Right renal pelvis (tissue), 4 donors: ENCODE measurements around the gene CD248. TPM values are rescaled to one million over a fixed set of nuclear protein-coding genes. Genes with fewer than 3 reads are reported as not detected.
A peak's percentile ranks its signal among the peaks of the same experiment; 100 is the strongest.
"Not testable (repeated sequence)": the region's sequence is repeated elsewhere in the genome, so short reads cannot be mapped to it uniquely, and the experiment has no call there.

Experiments
- DNase-seq, 4 donors: peaks; one replicate each; pipeline ENCODE4 v3.0.0-alpha.2; 2013; ENCODE audit warnings: low read depth in 4 of 4, low spot score in 3 of 4, missing footprints in 1 of 4
- polyA plus RNA-seq, 4 donors: library from polyadenylated mRNA; unstranded; fragments of 120-200 nt; gene quantifications; one replicate each; pipeline ENCODE4 v1.2.1, GENCODE V29; 2013; ENCODE audit not compliant: insufficient read length in 4 of 4

CD248 gene
- polyA plus RNA-seq, 4 donors = 69.0 to 80.6 (median 73.7) TPM

DNA sequence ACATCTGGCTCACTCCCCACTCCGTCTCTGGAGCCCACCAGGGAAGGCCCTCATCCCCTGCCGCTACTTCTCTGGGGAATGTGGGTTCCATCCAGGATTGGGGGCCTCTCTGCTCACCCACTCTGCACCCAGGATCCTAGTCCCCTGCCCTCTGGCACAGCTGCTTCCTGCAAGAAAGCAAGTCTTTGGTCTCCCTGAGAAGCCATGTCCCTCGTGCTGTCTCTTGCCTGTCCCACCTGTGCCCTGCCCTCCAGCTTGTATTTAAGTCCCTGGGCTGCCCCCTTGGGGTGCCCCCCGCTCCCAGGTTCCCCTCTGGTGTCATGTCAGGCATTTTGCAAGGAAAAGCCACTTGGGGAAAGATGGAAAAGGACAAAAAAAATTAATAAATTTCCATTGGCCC lies 39.8 kb downstream of the CD248 start:
- DNase-seq = not testable (repeated sequence)

- not testable (repeated sequence) for DNase-seq
Measured at GRCh38 chr11:66276619-66277018, 40.2 kb downstream of the CD248 start.

DNA sequence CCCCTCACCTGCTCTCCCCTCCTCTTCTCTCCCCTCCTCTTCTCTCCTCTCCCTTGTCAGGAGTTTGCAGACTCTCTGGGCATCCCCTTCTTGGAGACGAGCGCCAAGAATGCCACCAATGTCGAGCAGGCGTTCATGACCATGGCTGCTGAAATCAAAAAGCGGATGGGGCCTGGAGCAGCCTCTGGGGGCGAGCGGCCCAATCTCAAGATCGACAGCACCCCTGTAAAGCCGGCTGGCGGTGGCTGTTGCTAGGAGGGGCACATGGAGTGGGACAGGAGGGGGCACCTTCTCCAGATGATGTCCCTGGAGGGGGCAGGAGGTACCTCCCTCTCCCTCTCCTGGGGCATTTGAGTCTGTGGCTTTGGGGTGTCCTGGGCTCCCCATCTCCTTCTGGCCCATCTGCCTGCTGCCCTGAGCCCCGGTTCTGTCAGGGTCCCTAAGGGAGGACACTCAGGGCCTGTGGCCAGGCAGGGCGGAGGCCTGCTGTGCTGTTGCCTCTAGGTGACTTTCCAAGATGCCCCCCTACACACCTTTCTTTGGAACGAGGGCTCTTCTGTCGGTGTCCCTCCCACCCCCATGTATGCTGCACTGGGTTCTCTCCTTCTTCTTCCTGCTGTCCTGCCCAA lies 40.7 kb downstream of the CD248 start:
- DNase-seq = no peak

DNA sequence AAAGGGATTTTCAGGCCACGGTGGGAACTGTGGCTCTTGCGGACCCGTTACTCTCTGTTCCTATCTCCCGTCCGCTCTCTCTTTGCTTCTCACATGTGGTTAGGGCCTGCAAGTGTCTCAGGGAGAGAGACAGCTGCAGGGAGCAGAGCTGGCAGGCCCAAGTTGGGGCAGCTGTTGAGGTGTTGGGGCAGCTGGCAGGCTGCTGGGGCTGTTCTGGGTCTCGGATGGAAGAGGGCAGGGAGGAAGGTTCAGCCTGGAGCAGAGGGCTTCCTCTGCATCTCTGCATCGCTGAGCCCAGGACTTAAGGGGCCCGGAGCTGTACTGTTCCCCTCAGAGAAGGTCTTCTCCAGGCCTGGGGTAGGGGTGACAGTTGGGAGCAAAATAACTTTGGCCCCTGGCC lies 41.4 kb downstream of the CD248 start:
- no peak for DNase-seq

DNA sequence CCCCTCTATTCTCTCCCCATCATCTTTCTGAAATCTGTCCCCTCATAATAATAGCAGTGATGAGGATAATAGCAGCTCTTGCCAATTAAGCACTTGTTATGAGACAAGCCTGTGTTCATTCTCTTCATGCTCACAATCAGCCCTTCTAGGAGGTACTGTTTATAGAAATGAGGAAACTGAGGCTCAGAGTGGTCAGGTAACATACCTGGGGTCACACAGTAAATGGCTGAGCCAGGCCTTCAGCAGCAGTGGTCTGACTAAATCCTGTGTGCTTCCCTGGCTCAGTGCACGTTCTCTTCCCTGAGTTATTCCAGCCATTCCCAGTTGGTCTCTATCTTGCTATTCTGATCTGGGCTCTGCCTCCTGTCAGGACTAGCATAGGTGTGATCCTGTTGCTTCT lies 42.6 kb downstream of the CD248 start:
- no peak for DNase-seq

GRCh38 chr11:66272596-66272995 lies 44.2 kb downstream of the CD248 start:
- no peak for DNase-seq

DNA sequence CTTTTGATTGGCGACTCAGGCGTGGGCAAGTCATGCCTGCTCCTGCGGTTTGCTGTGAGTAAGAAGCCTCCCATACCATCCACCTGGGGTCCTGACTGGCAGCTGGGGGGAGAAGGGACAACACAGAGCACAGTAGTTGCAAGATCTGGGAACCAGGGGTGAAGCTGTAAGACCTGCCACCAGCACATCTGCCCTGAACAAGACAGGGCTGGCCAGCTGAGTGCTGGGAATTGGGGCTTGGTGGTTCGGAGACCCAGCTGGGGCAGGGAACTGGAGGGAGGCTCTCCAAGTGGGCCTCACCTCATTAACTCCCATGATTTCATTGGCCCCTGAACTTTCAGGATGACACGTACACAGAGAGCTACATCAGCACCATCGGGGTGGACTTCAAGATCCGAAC lies 45.0 kb downstream of the CD248 start:
- no peak for DNase-seq

DNA sequence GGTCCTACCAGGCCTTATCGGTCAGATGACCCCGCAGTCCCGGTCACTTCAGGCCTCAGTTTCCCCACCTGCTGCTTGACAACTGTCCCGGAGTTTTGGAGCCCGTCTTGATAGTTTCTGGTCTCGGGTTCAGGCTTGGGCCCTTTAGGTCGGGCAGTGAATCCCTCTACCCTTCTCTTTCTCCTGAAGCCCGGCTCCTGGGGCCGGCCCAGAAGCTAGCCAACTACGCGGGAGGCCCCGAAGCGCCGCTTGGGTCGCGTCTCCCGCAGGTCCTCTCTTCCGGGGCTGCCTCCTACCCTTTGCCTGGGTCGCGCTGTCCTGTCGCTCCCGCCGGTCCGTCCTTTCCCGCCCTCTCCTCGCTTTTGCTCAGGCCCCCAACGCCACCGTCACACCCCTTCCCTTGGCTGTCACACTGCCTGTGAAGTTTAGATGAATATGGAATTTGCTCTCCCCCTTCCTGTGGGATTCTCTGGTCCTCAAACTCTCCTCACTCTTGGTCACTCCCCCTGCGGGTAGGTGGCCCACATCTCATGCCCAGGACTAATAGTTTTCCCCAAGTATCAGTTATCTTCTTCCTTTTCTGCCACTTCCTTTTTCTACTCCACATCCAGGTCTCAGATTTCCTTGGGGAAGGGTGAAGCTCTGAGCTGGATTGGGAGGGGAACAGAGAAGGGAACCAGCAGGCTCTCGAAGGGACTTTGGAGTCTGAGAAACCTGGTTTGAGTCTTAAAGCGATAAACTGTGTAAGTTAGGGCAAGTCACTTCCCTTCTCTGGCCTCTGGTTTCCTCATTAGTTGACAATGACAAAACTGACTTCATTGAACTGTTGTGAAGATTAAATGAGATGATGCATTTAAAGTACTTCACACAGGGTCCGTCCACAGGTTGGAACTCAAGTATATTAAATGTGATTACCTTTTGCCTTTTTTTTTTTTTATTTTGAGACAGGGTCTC lies 47.6 kb downstream of the CD248 start:
- DNase-seq = no peak

DNA sequence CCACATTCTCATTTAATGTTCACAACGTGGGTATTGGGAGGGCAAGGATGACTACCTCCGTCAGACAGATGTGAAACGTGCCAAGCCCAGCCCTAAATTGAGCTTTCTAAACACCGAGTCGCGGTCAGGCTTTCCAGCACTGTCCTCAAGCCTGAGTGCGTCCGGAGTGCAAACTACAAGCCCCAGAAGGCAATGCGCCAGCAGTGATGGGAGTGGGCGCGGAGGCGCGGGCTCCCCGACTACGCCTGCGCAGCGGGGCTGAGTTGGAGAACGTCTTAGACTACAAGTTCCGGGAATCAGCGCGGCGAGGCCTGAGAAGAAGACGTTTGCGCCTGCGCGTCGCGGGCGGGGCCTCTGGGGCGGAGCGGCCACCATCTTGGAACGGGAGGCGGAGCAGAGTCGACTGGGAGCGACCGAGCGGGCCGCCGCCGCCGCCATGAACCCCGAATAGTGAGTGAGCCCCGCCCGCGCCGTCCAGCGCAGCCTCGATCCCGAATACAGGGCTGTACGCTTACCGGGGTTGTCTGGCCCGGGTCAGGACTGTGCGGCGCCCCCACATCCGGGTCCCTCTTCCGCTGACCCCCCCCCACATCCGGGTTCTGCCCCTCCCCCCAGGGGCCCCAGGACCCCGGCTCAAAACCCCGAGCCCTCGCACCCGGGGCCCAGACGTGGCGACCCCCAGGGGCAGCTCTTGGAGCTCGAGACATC lies 48.4 kb downstream of the CD248 start, which contains the start of gene RAB1B:
TSS of gene RAB1B (plus strand) at position 396 of the 708 bp plus-strand sequence. CDS start at position 437, 41 bp downstream.
- peak; percentile 99 to 100 (median 100) for DNase-seq

- peak; percentile 80 to 88 (median 82) for DNase-seq
Measured at GRCh38 chr11:66267379-66268243, 49.2 kb downstream of the CD248 start.

- no peak for DNase-seq
Measured at GRCh38 chr11:66267039-66267378, 49.8 kb downstream of the CD248 start.

- no peak for DNase-seq
Measured at GRCh38 chr11:66266378-66267038, 50.3 kb downstream of the CD248 start.

DNA sequence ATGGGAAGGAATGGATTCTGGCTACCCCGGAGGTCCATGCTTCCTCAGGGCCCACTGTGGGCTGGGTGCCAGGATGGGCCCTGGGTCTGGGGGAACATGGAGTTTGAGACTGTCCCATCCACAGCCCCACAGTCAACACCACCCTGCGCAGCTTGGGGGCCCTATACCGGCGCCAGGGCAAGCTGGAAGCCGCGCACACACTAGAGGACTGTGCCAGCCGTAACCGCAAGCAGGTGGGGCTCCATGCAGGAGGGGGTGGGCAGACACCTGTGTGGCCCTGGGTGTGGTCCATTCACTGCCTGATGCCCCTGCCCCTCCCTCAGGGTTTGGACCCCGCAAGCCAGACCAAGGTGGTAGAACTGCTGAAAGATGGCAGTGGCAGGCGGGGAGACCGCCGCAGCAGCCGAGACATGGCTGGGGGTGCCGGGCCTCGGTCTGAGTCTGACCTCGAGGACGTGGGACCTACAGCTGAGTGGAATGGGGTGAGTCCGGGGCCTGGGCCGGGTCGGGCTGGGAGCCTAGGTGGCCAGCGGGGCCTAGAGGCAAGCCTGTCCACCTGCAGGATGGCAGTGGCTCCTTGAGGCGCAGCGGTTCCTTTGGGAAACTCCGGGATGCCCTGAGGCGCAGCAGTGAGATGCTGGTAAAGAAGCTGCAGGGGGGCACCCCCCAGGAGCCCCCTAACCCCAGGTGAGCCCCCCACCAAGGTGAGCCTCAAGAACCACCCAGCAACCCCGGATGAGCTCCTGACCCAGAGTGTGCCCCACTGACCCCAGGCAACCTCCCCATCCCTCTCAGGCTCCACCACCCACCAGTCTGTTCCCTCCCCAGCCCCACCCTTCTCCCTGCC lies 51.1 kb downstream of the CD248 start:
- no peak for DNase-seq

DNA sequence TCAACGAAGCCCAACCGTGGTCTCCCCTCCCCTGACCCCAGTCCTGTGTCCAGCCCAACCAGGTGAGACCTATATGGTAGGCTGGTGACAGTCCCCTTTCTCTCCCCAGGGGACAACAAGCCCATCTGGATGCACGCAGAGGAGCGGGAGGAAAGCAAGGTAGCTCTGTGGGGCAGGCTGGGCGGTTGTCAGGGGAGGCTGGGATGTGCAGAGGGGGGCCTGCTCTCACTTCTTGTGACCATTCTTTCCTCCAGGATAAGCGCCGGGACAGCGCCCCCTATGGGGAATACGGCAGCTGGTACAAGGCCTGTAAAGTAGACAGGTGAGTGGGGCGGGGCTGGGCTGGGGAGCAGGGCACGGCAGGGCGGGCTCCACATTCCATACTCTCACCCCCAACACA lies 51.9 kb downstream of the CD248 start:
- DNase-seq = no peak

Other genes with a start within 250 kb of the CD248 start
- gene PACS1, start 246.8 kb downstream of the CD248 start, polyA plus RNA-seq = 10 to 100 TPM; 40.1 to 54.4 (median 45.4) TPM
- gene KLC2, start 59.3 kb downstream of the CD248 start, polyA plus RNA-seq = 10 to 100 TPM; 16.7 to 28.1 (median 19.9) TPM
- 100 to 1,000 TPM; 126 to 156 (median 129) TPM for gene RAB1B, start 48.4 kb downstream of the CD248 start, polyA plus RNA-seq
- gene CNIH2, start 38.9 kb downstream of the CD248 start, polyA plus RNA-seq = 1 to 10 TPM; 3.4 to 4.7 (median 4.1) TPM
- gene YIF1A, start 27.9 kb downstream of the CD248 start, polyA plus RNA-seq = 10 to 100 TPM; 48.5 to 67.8 (median 50.8) TPM
- gene TMEM151A, start 25.1 kb downstream of the CD248 start, polyA plus RNA-seq = under 1 TPM in 1 of 4 donors, not detected in 3; 0.05 TPM
- 1 to 10 TPM; 2.5 to 3.1 (median 2.9) TPM for gene RIN1, start 19.4 kb upstream of the CD248 start, polyA plus RNA-seq
- 10 to 100 TPM; 30.3 to 34.9 (median 31.4) TPM for gene BRMS1, start 28.1 kb upstream of the CD248 start, polyA plus RNA-seq
- gene B4GAT1, start 30.6 kb upstream of the CD248 start, polyA plus RNA-seq = 10 to 100 TPM; 53.4 to 62.9 (median 56.8) TPM
- 10 to 100 TPM; 18.5 to 23.1 (median 20.8) TPM for gene SLC29A2, start 54.7 kb upstream of the CD248 start, polyA plus RNA-seq
- under 1 TPM; 0.12 to 0.30 (median 0.26) TPM for gene NPAS4, start 104.0 kb upstream of the CD248 start, polyA plus RNA-seq
- 10 to 100 TPM; 72.4 to 80.1 (median 78.3) TPM for gene MRPL11, start 121.8 kb upstream of the CD248 start, polyA plus RNA-seq
- 1 to 10 TPM; 4.5 to 7.0 (median 5.2) TPM for gene PELI3, start 149.9 kb upstream of the CD248 start, polyA plus RNA-seq
- gene DPP3, start 163.4 kb upstream of the CD248 start, polyA plus RNA-seq = 10 to 100 TPM; 19.7 to 26.0 (median 22.5) TPM
- gene BBS1, start 193.6 kb upstream of the CD248 start, polyA plus RNA-seq = 10 to 100 TPM; 68.9 to 76.6 (median 76.0) TPM
- gene ZDHHC24, start 229.0 kb upstream of the CD248 start, polyA plus RNA-seq = 10 to 100 TPM in 1 of 4 donors, 1 to 10 TPM in 3; 7.8 to 11.9 (median 8.5) TPM
- under 1 TPM; 0.40 to 0.67 (median 0.50) TPM for gene ACTN3, start 229.9 kb upstream of the CD248 start, polyA plus RNA-seq